ENCODE measurements around the gene GRHL1.

The GRHL1 gene

DNA sequence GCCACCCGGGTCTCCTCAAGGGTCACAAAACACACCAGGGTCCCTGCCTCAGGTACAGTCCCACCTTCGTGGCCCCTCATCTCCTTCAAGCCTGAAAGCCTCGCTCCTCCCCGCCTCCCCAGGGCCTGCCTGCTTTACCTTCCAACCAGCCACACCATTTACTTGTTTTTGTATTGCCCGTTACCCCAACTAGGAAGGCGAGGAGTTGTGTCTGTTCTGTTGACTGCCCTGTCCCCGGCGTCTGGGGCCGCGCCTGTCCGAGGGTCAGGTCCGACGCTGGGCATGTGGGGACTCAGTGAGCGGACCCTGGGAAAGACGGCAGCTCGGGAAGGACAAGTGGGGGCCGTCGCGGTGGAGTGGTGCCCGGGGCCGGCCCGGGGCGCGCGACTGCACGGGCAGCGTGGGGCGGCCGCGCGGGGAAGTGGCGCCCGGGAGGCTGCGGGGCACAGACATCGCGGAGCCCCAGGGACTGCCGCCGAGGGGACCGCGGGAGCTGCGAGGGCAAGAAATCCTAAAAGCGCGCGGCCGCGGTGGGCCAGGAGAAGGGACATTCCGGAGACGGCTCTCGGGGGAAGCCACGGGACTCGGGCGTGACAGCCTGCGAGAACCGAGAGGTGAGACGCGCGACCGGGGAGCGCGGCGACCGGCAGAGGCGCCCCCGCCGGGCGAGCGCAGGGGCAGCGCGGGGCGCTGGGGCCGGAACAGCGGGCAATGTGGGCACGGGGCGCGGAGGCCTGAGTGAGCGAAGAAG, 797 bp upstream of the GRHL1 start:
- H3K36me3 ChIP-seq (ENCODE audit: control insufficient read depth, insufficient read depth, low read length), result peaks cover 2% of the 10 kb centered on the region
- no peak overlapping the region for H3K9ac ChIP-seq (ENCODE audit: low read depth, low read length)
- H3K27me3 ChIP-seq (ENCODE audit: control insufficient read depth, insufficient read depth, low read length), result peaks cover 35% of the 10 kb centered on the region
- H3K9me3 ChIP-seq (ENCODE audit: control insufficient read depth, insufficient read depth, low read length), result no peaks in the 10 kb centered on the region
- no peaks in the 10 kb centered on the region for H3K4me1 ChIP-seq (ENCODE audit: control insufficient read depth, insufficient read depth, low read length)
- H3K4me3 ChIP-seq (ENCODE audit: low read depth, low read length), result peak overlapping the region; percentile 63

DNA sequence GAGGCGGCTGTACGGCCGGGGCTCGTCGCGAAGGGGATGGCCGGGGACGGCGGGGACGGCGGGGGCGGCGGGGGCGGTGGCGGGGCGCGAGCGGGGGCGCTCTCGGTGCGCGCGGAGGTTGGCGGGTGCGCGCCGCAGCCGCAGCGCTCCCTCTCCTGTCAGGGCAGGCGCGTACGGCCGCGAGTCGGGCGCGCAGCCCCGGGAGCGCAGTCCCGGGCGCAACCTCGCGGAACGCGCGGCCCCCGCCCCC, 296 bp upstream of the GRHL1 start:
- H3K4me3 ChIP-seq (ENCODE audit: low read depth, low read length), result peak overlapping the region; percentile 63
- H3K27me3 ChIP-seq (ENCODE audit: control insufficient read depth, insufficient read depth, low read length), result peaks cover 35% of the 10 kb centered on the region
- H3K9me3 ChIP-seq (ENCODE audit: control insufficient read depth, insufficient read depth, low read length), result no peaks in the 10 kb centered on the region
- no peak overlapping the region for H3K9ac ChIP-seq (ENCODE audit: low read depth, low read length)
- H3K4me1 ChIP-seq (ENCODE audit: control insufficient read depth, insufficient read depth, low read length), result no peaks in the 10 kb centered on the region
- H3K36me3 ChIP-seq (ENCODE audit: control insufficient read depth, insufficient read depth, low read length), result peaks cover 2% of the 10 kb centered on the region

DNA sequence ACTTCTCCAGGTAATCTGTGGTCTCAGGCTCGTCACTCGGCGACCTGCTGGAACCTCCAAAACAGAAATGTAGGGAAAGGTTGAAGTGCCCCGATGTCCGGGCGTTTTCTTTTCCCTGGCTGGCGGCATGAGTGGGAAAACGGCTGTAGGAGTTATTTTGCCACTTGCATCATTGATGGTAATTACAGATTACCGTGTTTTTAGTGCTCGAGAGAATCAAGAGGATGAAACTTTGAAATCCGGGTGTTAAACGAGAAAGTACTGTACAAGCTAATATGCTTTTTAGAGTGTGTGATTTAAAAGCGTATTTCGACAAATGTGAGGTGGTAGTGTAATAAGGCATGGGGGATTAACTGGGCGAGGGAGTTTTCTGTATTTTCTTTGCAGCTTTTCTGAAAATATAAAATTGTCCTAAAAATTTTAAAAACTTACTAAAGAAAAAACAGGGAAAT, 819 bp downstream of the GRHL1 start:
- Histone ChIP-seq H3K9ac (ENCODE audit: low read depth, low read length) (no peak overlapping the region), H3K36me3 (ENCODE audit: control insufficient read depth, insufficient read depth, low read length) (peaks cover 2% of the 10 kb centered on the region), H3K27me3 (ENCODE audit: control insufficient read depth, insufficient read depth, low read length) (peaks cover 35% of the 10 kb centered on the region), H3K9me3 (ENCODE audit: control insufficient read depth, insufficient read depth, low read length) (no peaks in the 10 kb centered on the region), H3K4me3 (ENCODE audit: low read depth, low read length) (peak overlapping the region; percentile 67), H3K4me1 (ENCODE audit: control insufficient read depth, insufficient read depth, low read length) (no peaks in the 10 kb centered on the region)

DNA sequence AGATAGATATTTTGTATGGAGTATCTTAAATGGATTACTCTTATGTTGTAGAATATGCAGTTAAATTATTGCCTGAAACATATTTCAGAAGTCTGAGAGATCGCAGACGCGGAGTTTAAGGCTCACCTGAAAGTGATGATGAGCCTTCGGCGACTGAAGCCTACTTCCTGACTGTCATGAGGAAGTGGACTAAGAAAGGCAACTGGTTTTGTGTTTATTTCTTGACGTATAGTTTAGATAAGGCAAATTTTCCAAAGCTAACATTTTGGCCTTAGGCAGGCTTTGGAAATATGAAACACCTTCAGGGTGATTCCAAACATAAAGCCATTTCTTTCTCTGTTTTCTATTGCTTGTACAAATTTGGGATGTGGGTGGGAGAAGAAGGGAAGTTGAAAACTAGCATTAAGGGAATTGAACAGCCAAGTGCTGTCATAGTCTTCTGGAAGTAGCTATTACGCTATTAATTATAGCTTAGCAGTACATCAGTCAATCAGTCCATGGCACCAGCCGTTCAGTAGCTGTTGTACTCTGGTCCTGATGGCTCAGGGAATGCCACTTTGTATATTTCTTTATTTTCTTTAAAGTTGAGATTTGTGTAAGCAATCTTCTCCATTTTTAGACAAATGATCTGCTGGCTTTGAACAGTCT, 1.5 kb downstream of the GRHL1 start:
- Histone ChIP-seq H3K36me3 (ENCODE audit: control insufficient read depth, insufficient read depth, low read length) (peaks cover 2% of the 10 kb centered on the region), H3K4me3 (ENCODE audit: low read depth, low read length) (peak overlapping the region; percentile 67), H3K9me3 (ENCODE audit: control insufficient read depth, insufficient read depth, low read length) (no peaks in the 10 kb centered on the region), H3K27me3 (ENCODE audit: control insufficient read depth, insufficient read depth, low read length) (peaks cover 35% of the 10 kb centered on the region), H3K4me1 (ENCODE audit: control insufficient read depth, insufficient read depth, low read length) (no peaks in the 10 kb centered on the region), H3K9ac (ENCODE audit: low read depth, low read length) (no peak overlapping the region)

DNA sequence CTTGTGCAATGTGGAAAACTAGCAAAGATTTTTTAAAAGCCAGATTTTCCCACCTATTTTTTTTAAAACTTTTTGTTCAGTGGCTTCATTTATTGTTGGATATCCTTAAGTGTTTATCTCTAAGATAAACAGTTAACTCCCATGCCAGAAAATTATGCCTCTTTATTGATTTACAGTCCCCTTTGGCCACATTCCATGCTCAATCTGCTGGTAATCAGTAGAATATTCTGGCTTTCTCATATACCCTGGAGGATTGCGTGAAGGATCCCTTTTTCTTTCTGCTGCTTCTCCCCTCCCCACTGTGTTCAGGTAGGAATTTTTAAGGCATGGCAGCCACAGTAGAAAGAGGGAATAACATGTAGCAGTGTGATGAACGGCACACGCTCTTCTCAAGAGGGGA, 2.6 kb downstream of the GRHL1 start:
- no peaks in the 10 kb centered on the region for H3K4me1 ChIP-seq (ENCODE audit: control insufficient read depth, insufficient read depth, low read length)
- H3K9me3 ChIP-seq (ENCODE audit: control insufficient read depth, insufficient read depth, low read length), result no peaks in the 10 kb centered on the region
- no peak overlapping the region for H3K4me3 ChIP-seq (ENCODE audit: low read depth, low read length)
- H3K36me3 ChIP-seq (ENCODE audit: control insufficient read depth, insufficient read depth, low read length), result peaks cover 2% of the 10 kb centered on the region
- no peak overlapping the region for H3K9ac ChIP-seq (ENCODE audit: low read depth, low read length)
- H3K27me3 ChIP-seq (ENCODE audit: control insufficient read depth, insufficient read depth, low read length), result peaks cover 30% of the 10 kb centered on the region

DNA sequence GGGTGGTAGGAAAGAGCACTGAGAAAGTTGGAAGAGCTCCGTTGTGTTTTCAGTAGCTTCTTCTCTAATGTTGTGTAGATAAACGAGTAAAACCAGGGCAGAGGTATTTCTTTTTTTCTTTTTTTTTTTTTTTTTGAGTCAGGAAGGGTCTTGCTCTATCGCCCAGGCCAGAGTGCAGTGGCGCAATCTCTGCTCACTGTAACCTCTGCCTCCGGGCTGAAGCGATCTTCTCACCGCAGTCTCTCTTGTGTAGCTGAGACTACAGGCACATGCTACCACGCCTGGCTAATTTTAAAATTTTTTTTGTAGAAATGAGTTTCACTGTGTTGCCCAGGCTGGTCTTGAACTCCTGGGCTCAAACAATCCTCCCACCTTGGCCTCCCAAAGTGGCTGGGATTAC, 6.6 kb downstream of the GRHL1 start:
- peaks cover 2% of the 10 kb centered on the region for H3K36me3 ChIP-seq (ENCODE audit: control insufficient read depth, insufficient read depth, low read length)
- H3K4me3 ChIP-seq (ENCODE audit: low read depth, low read length), result no peak overlapping the region
- H3K9me3 ChIP-seq (ENCODE audit: control insufficient read depth, insufficient read depth, low read length), result no peaks in the 10 kb centered on the region
- H3K27me3 ChIP-seq (ENCODE audit: control insufficient read depth, insufficient read depth, low read length), result peaks cover 6% of the 10 kb centered on the region
- no peak overlapping the region for H3K9ac ChIP-seq (ENCODE audit: low read depth, low read length)
- H3K4me1 ChIP-seq (ENCODE audit: control insufficient read depth, insufficient read depth, low read length), result no peaks in the 10 kb centered on the region

DNA sequence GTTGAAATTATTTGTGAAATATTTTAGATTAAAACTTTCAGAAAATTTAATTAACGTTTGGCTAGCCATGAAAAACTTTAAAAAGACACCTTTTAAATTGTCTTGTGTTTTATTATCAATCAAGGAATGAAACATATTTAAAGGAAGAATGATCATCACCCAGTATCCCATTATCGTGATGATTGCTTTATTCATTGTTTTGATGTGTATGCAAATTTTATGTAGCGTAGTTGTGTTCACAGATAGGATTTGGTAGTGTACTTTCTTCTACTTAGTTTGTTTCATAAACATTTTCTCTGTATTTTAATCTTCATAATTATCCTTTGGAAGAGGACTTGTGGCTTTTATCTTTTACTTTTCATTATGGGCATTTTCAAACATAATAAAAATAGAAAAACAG, 7.8 kb downstream of the GRHL1 start:
- H3K36me3 ChIP-seq (ENCODE audit: control insufficient read depth, insufficient read depth, low read length), result peaks cover 2% of the 10 kb centered on the region
- no peaks in the 10 kb centered on the region for H3K27me3 ChIP-seq (ENCODE audit: control insufficient read depth, insufficient read depth, low read length)
- no peaks in the 10 kb centered on the region for H3K9me3 ChIP-seq (ENCODE audit: control insufficient read depth, insufficient read depth, low read length)
- H3K4me1 ChIP-seq (ENCODE audit: control insufficient read depth, insufficient read depth, low read length), result no peaks in the 10 kb centered on the region
- H3K4me3 ChIP-seq (ENCODE audit: low read depth, low read length), result no peak overlapping the region
- H3K9ac ChIP-seq (ENCODE audit: low read depth, low read length), result no peak overlapping the region

DNA sequence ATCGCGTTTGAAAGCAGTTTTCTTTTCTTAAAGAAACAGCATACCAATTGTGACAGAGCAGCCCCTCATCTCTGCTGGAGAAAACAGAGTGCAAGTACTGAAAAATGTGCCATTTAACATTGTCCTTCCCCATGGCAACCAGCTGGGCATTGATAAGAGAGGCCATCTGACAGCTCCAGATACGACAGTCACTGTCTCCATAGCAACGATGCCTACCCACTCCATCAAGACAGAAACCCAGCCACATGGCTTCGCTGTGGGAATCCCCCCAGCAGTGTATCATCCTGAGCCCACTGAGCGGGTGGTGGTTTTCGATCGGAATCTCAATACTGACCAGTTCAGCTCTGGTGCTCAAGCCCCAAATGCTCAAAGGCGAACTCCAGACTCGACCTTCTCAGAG, 9.5 kb downstream of the GRHL1 start:
- H3K4me1 ChIP-seq (ENCODE audit: control insufficient read depth, insufficient read depth, low read length), result no peaks in the 10 kb centered on the region
- H3K27me3 ChIP-seq (ENCODE audit: control insufficient read depth, insufficient read depth, low read length), result no peaks in the 10 kb centered on the region
- H3K9ac ChIP-seq (ENCODE audit: low read depth, low read length), result no peak overlapping the region
- no peaks in the 10 kb centered on the region for H3K9me3 ChIP-seq (ENCODE audit: control insufficient read depth, insufficient read depth, low read length)
- no peak overlapping the region for H3K4me3 ChIP-seq (ENCODE audit: low read depth, low read length)
- H3K36me3 ChIP-seq (ENCODE audit: control insufficient read depth, insufficient read depth, low read length), result no peaks in the 10 kb centered on the region

DNA sequence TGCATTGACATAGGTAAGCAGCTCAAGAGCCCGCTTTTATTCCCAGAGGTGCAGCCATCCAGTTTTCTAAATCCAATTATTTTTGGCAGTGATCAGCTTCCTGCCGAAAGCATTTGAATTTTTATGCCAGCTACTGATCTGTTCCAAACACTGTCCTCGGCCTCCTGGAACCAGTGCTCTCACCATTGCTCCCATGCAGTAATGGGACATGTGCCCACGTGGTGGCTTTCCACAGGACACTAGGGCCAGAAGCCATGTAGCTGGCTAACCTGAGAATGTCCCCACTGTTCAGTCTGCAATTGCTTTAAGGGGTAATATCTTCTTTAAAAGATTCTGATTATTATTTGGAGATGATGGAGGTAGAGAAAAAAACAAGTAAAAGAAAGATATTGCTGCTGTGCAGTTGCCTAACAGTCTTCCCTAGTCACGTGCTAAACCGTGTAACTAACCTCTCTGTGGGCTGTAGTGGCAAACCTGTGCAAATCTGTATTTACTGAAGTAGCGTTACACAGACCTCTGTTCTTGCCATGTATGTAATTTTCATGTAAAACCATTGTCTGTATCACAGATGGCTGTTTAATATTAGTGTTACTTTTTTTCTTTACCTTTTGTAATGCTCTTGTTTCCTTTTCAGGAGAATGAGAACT, 13.0 kb downstream of the GRHL1 start:
- no peaks in the 10 kb centered on the region for H3K4me1 ChIP-seq (ENCODE audit: control insufficient read depth, insufficient read depth, low read length)
- no peaks in the 10 kb centered on the region for H3K9me3 ChIP-seq (ENCODE audit: control insufficient read depth, insufficient read depth, low read length)
- no peak overlapping the region for H3K4me3 ChIP-seq (ENCODE audit: low read depth, low read length)
- no peak overlapping the region for H3K9ac ChIP-seq (ENCODE audit: low read depth, low read length)
- H3K36me3 ChIP-seq (ENCODE audit: control insufficient read depth, insufficient read depth, low read length), result no peaks in the 10 kb centered on the region
- no peaks in the 10 kb centered on the region for H3K27me3 ChIP-seq (ENCODE audit: control insufficient read depth, insufficient read depth, low read length)

DNA sequence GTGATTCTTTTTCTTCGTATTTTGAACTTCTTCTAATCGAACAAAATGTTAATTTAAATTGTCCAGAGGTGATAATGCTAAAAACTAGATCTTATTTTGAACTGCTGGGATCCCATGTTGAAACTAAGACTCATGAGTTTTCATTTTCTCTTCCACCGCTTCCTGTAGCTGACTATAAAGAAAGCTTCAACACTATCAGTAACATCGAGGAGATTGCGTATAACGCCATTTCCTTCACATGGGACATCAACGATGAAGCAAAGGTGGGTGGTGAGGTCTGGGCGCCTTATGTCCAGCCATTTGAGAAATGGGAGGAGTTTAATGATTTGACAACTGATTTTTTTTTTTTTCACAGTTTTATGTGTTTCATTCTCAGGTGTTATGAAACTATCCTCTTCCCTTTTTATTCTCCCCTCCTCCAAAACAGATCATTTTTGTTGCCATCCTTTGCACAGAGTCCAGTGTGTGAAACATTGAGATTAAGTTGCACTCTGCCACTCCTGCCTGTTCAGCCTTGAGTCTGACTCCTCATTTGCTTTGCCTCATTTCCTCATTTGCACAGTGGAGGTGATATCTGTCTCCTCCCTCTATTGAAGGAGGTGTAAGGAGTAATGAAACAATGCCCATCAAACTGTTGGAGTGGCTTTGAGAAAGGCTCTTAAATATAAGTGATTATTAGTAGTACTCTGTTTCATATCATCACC, 13.8 kb downstream of the GRHL1 start:
- Histone ChIP-seq H3K4me1 (ENCODE audit: control insufficient read depth, insufficient read depth, low read length) (no peaks in the 10 kb centered on the region), H3K9me3 (ENCODE audit: control insufficient read depth, insufficient read depth, low read length) (no peaks in the 10 kb centered on the region), H3K4me3 (ENCODE audit: low read depth, low read length) (no peak overlapping the region), H3K36me3 (ENCODE audit: control insufficient read depth, insufficient read depth, low read length) (no peaks in the 10 kb centered on the region), H3K9ac (ENCODE audit: low read depth, low read length) (no peak overlapping the region), H3K27me3 (ENCODE audit: control insufficient read depth, insufficient read depth, low read length) (no peaks in the 10 kb centered on the region)

DNA sequence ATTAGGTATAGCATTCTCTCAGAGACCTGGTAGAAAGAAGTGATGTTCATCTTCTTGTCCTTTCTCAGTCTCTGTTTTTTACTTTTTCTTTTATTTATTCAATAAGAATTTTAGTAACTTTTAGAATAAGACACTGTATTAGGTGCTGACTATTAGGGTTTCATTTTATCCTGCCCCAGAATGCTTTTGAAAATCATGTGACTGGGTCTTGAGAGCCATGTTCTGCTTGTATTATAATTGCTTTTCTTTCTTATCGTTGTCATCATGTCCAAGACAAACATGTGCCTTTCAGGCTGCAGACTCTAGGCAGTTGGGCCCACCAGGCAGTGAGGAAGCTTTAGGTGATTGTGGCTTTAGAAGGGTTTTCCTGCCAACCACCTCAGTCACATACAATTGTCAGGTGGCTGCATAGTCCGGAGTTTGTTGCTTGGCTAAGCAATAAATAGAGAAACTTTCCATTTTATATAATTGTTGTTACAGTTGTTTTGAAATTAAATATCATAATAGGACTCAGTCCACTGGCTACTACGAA, 15.1 kb downstream of the GRHL1 start:
- no peaks in the 10 kb centered on the region for H3K36me3 ChIP-seq (ENCODE audit: control insufficient read depth, insufficient read depth, low read length)
- H3K4me3 ChIP-seq (ENCODE audit: low read depth, low read length), result no peak overlapping the region
- H3K9me3 ChIP-seq (ENCODE audit: control insufficient read depth, insufficient read depth, low read length), result no peaks in the 10 kb centered on the region
- H3K4me1 ChIP-seq (ENCODE audit: control insufficient read depth, insufficient read depth, low read length), result no peaks in the 10 kb centered on the region
- no peaks in the 10 kb centered on the region for H3K27me3 ChIP-seq (ENCODE audit: control insufficient read depth, insufficient read depth, low read length)
- H3K9ac ChIP-seq (ENCODE audit: low read depth, low read length), result no peak overlapping the region
